GM13977 (cell line): ENCODE measurements around the gene B4GALT6.

Experiments used
- DNase-seq: peaks from one replicate; pipeline ENCODE4 v3.0.0; 2012; ENCODE audit warnings: low spot score
- in situ Hi-C: fragments of 300-500 bp; cut with MboI; formaldehyde crosslinking; loops from one replicate; pipeline ENCODE4 v1.12.0; 2022; ENCODE audit warnings: low sequenced_read_pairs, low pct_unique_long_range_greater_than_20kb, mixed read lengths, inconsistent platforms; ENCODE audit not compliant: unreplicated experiment
- TF ChIP-seq, protein P1 (sequence below): IDR thresholded peaks from 2 replicates; pipeline ENCODE4 v1.5.1; 2012; ENCODE audit warnings: mild to moderate bottlenecking, control low read depth; ENCODE audit not compliant: insufficient read depth; ENCODE audit errors: extremely low read depth, missing control alignments

Gene B4GALT6

GRCh38 chr18:31645411-31645810 is 39.0 kb downstream of the B4GALT6 start:
- TF ChIP-seq, protein P1, sequence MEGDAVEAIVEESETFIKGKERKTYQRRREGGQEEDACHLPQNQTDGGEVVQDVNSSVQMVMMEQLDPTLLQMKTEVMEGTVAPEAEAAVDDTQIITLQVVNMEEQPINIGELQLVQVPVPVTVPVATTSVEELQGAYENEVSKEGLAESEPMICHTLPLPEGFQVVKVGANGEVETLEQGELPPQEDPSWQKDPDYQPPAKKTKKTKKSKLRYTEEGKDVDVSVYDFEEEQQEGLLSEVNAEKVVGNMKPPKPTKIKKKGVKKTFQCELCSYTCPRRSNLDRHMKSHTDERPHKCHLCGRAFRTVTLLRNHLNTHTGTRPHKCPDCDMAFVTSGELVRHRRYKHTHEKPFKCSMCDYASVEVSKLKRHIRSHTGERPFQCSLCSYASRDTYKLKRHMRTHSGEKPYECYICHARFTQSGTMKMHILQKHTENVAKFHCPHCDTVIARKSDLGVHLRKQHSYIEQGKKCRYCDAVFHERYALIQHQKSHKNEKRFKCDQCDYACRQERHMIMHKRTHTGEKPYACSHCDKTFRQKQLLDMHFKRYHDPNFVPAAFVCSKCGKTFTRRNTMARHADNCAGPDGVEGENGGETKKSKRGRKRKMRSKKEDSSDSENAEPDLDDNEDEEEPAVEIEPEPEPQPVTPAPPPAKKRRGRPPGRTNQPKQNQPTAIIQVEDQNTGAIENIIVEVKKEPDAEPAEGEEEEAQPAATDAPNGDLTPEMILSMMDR: no peak
- in situ Hi-C loops: no loop called here
- no peak for DNase-seq

GRCh38 chr18:31643003-31643402 is 41.4 kb downstream of the B4GALT6 start:
- TF ChIP-seq, protein P1: no peak
- in situ Hi-C loops: no loop called here
- no peak for DNase-seq

GRCh38 chr18:31637445-31637844 is 46.9 kb downstream of the B4GALT6 start:
- in situ Hi-C loops: no loop called here
- TF ChIP-seq, protein P1: no peak
- no peak for DNase-seq

DNA sequence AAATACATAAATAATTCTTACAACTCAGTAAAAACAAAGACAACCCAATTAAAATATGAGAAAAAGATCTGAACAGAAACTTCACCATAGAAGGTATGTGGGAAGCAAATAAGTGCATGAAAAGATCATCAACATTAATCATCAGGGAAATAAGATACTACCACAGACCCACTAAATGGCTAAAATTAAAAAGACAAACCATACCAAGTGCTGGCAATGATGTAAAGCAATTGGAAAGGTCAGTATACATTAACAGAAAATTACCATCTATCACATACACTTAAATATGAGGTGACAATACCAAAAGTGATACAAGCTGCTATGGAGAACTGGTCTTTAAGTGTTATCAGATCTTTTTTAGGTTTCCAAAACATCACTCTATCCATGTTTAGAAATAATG is 48.0 kb downstream of the B4GALT6 start:
- in situ Hi-C loops: no loop called here
- TF ChIP-seq, protein P1: no peak
- no peak for DNase-seq

DNA sequence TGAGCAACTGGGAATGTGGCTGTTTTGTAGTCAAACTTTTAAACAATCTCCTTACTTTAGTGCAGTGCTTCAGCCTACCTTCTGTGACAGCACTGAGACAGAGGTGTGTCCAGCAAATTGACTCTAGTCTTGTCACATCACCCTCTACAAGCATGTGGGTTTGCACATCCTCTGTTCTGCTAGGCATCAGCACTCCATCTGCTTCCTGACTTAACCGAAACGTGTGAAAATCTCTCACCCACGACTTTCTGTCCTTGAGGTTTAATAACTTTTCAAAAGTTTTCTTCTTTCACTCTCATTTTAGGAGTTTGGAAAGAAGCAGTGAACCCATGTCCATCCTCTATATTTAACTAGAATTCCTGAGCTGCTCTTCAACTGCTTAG is 50.1 kb downstream of the B4GALT6 start:
- in situ Hi-C loops: no loop called here
- TF ChIP-seq, protein P1: no peak
- DNase-seq: peak; percentile 45

GRCh38 chr18:31633392-31634330 is 50.7 kb downstream of the B4GALT6 start:
- TF ChIP-seq, protein P1: no peak
- in situ Hi-C loops: no loop called here
- no peak for DNase-seq
